ENCODE measurements around the gene LINC00237. TPM values are rescaled to one million over a fixed set of nuclear protein-coding genes. Genes with fewer than 3 reads are reported as not detected.

Gene LINC00237
- total and polyA plus RNA-seq, 7 donors: not detected

DNA sequence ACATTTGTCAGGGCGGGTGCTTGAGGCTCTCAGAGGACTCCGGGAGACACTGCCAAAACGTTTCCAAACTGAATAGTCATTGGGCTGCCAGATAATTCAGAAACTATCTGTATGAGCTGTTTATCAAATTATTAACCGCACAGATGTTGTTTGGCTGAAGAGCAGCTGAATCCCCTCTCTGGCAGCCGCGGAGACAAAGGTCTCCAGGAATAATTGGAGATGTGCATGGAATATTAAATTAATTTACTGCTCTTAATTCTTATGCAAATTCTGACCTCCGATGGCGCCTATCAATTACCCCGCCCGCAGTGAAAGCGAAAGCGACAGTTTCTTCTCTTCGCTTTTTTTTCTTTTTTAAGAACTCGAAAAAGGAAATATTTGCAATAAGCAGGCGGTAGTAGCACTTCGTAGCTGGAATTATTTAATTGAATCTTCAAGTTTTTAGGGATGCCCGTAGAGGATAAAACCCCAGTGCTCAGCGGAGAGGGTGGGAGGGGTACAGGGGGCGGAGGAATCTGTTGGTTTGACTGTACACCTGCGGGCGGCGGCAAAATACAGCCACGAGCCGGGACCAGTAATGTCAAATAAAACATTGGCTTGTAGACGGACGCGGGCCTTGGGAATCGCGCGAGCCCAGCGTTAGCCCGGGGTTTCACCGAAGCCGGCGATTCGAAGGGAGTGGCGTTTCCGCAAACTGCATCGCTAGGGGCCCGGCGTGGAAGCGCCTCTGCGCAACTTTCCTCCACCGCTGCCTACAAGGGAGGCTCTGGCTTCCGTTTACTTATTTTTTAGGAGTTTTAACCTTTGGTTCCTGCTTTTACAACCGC, 6.2 kb downstream of the LINC00237 start:
- 2% methylated on average over 46 of the region's 46 CpGs for WGBS, 2 donors
- TF ChIP-seq EP300 (IDR thresholded peaks at IDR 0.05) (no peak), POLR2AphosphoS5 (IDR thresholded peaks at IDR 0.05) (peak in 1 of 4 donors; percentile 4), POLR2A (IDR thresholded peaks at IDR 0.05) (no peak)
- peak overlapping the region; percentile 1 to 44 (median 36) for H3K4me3 ChIP-seq
- peak overlapping the region in 1 of 4 donors; percentile 1 for H3K27ac ChIP-seq
- peaks cover 0 to 43% (median 39%) of the 10 kb centered on the region in 4 donors for H3K4me1 ChIP-seq
- intact Hi-C loops (cut with DNase I): loop anchor here (5.0 to 10.0 kb wide), 3 partner anchors 202 to 405 kb away; partner anchors contain the start of genes NKX2-4 and XRN2
- no peaks in the 10 kb centered on the region for H3K9me3 ChIP-seq
- H3K27me3 ChIP-seq: peaks cover 62 to 89% (median 81%) of the 10 kb centered on the region in 3 donors
- H3K36me3 ChIP-seq: no peaks in the 10 kb centered on the region
- no peak for DNase-seq

DNA sequence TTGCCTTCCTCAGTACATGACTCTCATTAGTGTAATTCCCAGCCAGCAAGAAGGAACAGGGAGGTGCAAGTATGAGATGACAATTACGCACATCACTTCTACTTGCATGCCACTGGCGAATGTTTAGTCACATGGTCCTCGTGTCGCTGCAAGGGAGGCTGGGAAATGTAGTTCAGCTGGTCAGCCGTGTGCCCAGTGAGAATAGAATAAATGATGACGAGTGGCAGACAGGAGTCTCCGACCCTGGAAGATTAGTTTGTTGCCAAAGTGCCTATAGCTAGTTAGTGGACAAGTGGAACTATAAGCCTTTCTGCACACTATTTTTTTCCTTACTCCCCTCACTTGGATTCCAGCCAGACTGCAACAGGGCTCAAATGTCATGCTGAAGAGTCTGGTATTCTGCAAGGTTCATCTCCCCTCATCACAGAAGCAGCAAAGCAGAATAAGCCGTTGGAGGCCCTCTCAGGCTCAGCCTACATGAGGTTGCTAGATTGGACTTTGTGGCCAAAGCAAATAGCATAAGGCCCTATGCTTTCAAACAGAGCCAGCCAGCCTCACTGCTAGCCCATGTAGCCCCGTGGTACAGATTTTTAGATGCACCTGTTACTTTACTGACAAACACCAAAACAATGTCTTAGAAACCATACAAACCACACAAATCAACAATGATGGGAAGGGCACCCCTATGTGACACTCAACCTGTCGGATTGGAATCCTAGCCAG, 9.7 kb downstream of the LINC00237 start:
- peaks cover 31 to 74% (median 53%) of the 10 kb centered on the region in 3 donors for H3K27me3 ChIP-seq
- no peaks in the 10 kb centered on the region for H3K36me3 ChIP-seq
- peaks cover 0 to 19% (median 17%) of the 10 kb centered on the region in 4 donors for H3K4me1 ChIP-seq
- intact Hi-C loops (cut with DNase I): no loop called here
- H3K27ac ChIP-seq: no peak overlapping the region
- WGBS, 2 donors: 35 to 45% methylated on average over 10 of the region's 10 CpGs
- H3K4me3 ChIP-seq: no peak overlapping the region
- no peak for DNase-seq
- no peak for TF ChIP-seq EP300 (IDR thresholded peaks at IDR 0.05)
- TF ChIP-seq, protein P1, sequence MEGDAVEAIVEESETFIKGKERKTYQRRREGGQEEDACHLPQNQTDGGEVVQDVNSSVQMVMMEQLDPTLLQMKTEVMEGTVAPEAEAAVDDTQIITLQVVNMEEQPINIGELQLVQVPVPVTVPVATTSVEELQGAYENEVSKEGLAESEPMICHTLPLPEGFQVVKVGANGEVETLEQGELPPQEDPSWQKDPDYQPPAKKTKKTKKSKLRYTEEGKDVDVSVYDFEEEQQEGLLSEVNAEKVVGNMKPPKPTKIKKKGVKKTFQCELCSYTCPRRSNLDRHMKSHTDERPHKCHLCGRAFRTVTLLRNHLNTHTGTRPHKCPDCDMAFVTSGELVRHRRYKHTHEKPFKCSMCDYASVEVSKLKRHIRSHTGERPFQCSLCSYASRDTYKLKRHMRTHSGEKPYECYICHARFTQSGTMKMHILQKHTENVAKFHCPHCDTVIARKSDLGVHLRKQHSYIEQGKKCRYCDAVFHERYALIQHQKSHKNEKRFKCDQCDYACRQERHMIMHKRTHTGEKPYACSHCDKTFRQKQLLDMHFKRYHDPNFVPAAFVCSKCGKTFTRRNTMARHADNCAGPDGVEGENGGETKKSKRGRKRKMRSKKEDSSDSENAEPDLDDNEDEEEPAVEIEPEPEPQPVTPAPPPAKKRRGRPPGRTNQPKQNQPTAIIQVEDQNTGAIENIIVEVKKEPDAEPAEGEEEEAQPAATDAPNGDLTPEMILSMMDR (IDR thresholded peaks at IDR 0.05): no peak
- TF ChIP-seq POLR2A (IDR thresholded peaks at IDR 0.05): no peak
- TF ChIP-seq POLR2AphosphoS5 (IDR thresholded peaks at IDR 0.05): no peak
- no peaks in the 10 kb centered on the region for H3K9me3 ChIP-seq

DNA sequence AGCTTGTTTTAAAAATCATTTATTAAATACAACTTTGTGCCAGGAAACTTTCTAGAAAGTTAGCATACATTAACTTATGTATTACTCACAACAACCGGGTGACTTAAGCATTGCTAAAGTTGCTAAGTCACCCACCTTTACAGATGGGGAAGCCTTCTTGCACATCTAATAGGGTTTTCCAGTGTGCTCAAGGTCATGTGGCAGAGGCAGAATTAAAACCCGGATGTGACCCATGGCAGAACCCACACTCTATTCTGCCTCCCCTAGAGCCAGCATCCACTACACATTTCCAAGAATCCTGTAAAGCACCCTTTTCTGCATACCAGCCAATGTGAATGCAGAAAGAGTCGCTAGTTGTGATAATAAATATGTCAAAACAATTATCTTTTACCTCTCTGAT, 13.4 kb downstream of the LINC00237 start:
- intact Hi-C loops (cut with DNase I): no loop called here
- Histone ChIP-seq H3K36me3 (no peaks in the 10 kb centered on the region), H3K4me3 (no peak overlapping the region), H3K4me1 (no peaks in the 10 kb centered on the region), H3K9me3 (no peaks in the 10 kb centered on the region), H3K27ac (no peak overlapping the region), H3K27me3 (peaks cover 0 to 72% (median 25%) of the 10 kb centered on the region in 3 donors)
- TF ChIP-seq, protein P1 (IDR thresholded peaks at IDR 0.05): no peak
- TF ChIP-seq POLR2A (IDR thresholded peaks at IDR 0.05) (no peak), POLR2AphosphoS5 (IDR thresholded peaks at IDR 0.05) (no peak), EP300 (IDR thresholded peaks at IDR 0.05) (no peak)
- DNase-seq: no peak
- 69 to 78% methylated on average over 3 of the region's 3 CpGs for WGBS, 2 donors

DNA sequence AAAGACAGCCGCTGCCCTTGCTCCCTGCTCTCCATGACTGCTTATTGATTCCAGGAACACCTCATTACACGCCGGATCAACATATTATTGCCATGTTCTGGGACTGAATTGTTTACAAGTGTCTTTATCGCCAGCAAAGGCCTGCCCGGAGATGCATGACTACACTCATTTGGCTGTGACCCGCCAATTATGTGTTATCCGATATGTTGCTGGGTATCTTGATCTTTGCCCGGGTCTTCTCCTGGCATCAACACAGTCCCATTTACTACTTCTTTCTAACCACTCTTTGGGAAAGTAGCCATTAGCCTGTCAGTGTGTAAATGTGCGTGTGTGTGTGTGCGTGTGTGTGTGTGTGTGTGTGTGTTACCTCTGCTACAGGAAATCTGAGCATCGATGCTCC, 15.4 kb downstream of the LINC00237 start:
- Histone ChIP-seq H3K36me3 (no peaks in the 10 kb centered on the region), H3K4me3 (no peak overlapping the region)
- 72 to 75% methylated on average over 11 of the region's 11 CpGs for WGBS, 2 donors

More for the DNA sequence above, 15.4 kb downstream of the LINC00237 start:
- DNase-seq: no peak
- Histone ChIP-seq H3K4me1 (no peaks in the 10 kb centered on the region), H3K27ac (no peak overlapping the region), H3K27me3 (peaks cover 0 to 64% (median 16%) of the 10 kb centered on the region in 3 donors), H3K9me3 (no peaks in the 10 kb centered on the region)
- no peak for TF ChIP-seq EP300 (IDR thresholded peaks at IDR 0.05)
- TF ChIP-seq, protein P1 (IDR thresholded peaks at IDR 0.05): no peak
- no peak for TF ChIP-seq POLR2A (IDR thresholded peaks at IDR 0.05)
- no peak for TF ChIP-seq POLR2AphosphoS5 (IDR thresholded peaks at IDR 0.05)
- intact Hi-C loops (cut with DNase I): no loop called here

Measured in sigmoid colon (tissue), 7 donors.